HUES48 (cell line): ENCODE measurements around the gene AGAP1.

Source experiments
- H3K27ac ChIP-seq: one replicate; pipeline ENCODE4 v1.7.0; 2013; ENCODE audit warnings: low read depth, low read length, inconsistent platforms
- H3K27me3 ChIP-seq: 2 replicates; pipeline ENCODE4 v1.6.1; 2013; ENCODE audit warnings: mild to moderate bottlenecking, low read length; ENCODE audit not compliant: control insufficient read depth, insufficient read depth
- H3K36me3 ChIP-seq: 2 replicates; pipeline ENCODE4 v1.6.1; 2013; ENCODE audit warnings: low read length; ENCODE audit not compliant: control insufficient read depth, insufficient read depth
- H3K4me1 ChIP-seq: 2 replicates; pipeline ENCODE4 v1.6.1; 2013; ENCODE audit warnings: mild to moderate bottlenecking, low read length; ENCODE audit not compliant: control insufficient read depth, insufficient read depth
- H3K4me3 ChIP-seq: 2 replicates; pipeline ENCODE4 v1.5.1; 2013; ENCODE audit warnings: mild to moderate bottlenecking, low read depth, low read length
- H3K9ac ChIP-seq: 2 replicates; pipeline ENCODE4 v1.6.1; 2013; ENCODE audit warnings: mild to moderate bottlenecking, low read depth, low read length, moderate library complexity
- H3K9me3 ChIP-seq: 2 replicates; pipeline ENCODE4 v1.6.1; 2013; ENCODE audit warnings: low read length; ENCODE audit not compliant: control insufficient read depth, insufficient read depth

The AGAP1 gene

GRCh38 chr2:235893129-235893698, 399.4 kb downstream of the AGAP1 start:
- Histone ChIP-seq H3K9me3 (no peaks in the 10 kb centered on the region), H3K9ac (no peak overlapping the region), H3K4me3 (no peak overlapping the region), H3K27ac (no peak overlapping the region), H3K4me1 (no peaks in the 10 kb centered on the region), H3K27me3 (no peaks in the 10 kb centered on the region), H3K36me3 (no peaks in the 10 kb centered on the region; the same call in 1 of the 2 replicates)

DNA sequence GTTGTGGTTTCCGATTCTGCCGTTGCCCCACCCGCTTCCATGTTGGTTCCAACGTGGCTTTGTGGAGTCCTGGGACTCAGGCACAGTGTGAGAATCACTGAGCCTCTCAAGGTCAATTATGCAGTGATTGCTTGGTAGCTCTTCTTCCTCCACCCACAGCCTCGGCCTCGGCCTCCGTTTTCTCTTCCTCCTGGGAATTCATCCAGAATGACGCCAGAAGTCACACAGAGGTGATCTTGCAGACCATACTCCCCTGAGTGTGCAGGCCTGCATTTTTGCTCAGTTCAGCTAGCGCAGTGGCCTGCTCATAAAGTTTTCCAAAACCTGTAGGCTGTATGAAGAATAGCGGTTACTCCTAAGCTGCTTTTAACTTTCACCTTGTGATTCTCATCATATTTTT, 401.0 kb downstream of the AGAP1 start:
- Histone ChIP-seq H3K27ac (no peak overlapping the region), H3K4me3 (no peak overlapping the region), H3K27me3 (no peaks in the 10 kb centered on the region), H3K4me1 (no peaks in the 10 kb centered on the region), H3K9me3 (no peaks in the 10 kb centered on the region), H3K9ac (no peak overlapping the region), H3K36me3 (no peaks in the 10 kb centered on the region; the same call in 1 of the 2 replicates)

DNA sequence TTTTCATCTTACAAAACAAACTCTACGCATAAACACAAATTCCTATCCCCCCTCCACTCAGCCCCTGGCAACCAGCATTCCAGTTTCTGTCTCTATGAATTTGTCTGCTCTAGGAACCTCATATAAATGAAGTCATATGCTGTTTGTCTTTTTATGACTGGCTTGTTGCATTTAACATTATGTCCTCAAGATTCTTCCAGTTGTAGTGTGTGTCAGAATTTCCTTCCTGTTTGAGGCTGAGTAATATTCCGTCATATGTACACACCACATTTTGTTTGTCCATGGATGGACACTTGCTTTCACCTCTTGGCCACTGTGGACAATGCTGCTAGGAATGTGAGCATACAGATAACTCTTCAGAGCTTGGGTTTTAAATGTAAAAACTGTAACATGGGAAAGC, 402.2 kb downstream of the AGAP1 start:
- Histone ChIP-seq H3K27ac (no peak overlapping the region), H3K4me3 (no peak overlapping the region), H3K9me3 (no peaks in the 10 kb centered on the region), H3K4me1 (no peaks in the 10 kb centered on the region), H3K36me3 (no peaks in the 10 kb centered on the region; the same call in 1 of the 2 replicates), H3K9ac (no peak overlapping the region), H3K27me3 (no peaks in the 10 kb centered on the region)

DNA sequence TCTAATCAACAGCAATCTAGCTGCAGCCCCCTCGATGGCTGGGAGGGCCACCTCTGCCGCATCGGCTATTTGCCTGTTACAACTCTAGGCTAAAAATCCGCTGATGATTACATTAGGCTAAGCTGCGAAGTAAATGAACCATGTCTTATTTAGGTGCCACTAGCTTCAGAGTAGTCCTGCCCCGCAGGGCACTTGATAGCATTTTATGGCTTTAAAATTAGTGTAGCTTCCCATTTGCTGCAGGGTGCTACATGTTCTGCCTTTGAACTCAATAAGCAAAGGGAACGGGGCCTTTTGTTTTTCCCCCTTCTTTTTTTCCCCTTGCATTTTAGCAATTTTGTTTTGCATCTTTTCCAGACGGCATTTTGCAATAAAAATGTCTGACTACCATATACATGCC, 404.1 kb downstream of the AGAP1 start:
- no peaks in the 10 kb centered on the region for H3K4me1 ChIP-seq
- no peaks in the 10 kb centered on the region; the same call in 1 of the 2 replicates for H3K36me3 ChIP-seq
- no peak overlapping the region for H3K9ac ChIP-seq

DNA sequence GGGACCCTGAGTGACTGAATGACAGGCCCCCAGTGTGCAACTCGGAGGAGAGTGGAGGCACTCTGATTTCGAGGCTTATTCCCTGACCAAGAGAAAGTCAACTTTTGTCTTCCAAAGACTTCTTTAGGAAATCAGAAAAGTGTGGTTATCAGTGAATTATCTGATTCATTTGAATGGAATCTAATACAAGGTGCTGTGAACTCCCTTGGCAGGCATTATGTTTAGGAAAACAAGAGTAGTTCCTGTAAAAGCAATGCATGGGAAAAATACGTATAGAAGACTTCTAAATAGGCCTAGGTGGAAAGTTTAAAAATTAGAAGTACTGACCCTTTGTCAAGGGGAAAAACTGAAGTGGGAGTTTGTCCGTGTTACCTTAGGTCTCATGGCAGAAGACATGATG, 404.9 kb downstream of the AGAP1 start:
- no peaks in the 10 kb centered on the region for H3K27me3 ChIP-seq

More for the DNA sequence above, 404.1 kb downstream of the AGAP1 start:
- Histone ChIP-seq H3K4me3 (no peak overlapping the region), H3K27ac (no peak overlapping the region), H3K27me3 (no peaks in the 10 kb centered on the region), H3K9me3 (no peaks in the 10 kb centered on the region)

DNA sequence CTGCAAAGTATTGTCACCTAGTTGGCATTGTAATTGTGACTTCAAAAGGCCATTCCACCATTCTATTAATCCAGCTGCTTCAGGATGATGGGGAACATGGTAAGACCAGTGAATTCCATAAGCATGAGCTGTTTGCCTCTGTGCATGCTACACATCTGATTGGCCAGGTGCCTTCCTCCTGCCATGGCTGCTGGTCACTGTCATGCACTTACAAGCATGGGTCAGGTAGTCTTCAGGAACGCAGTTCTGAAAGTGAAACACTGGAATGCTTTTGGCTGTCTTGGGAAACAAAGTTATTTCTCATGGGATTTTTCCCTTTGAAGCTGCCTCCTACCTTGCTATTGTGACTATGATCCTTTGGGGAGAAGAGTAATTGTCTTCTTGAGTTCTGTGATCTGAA, 406.8 kb downstream of the AGAP1 start:
- peaks cover 16% of the 10 kb centered on the region for H3K4me1 ChIP-seq
- H3K9me3 ChIP-seq, result no peaks in the 10 kb centered on the region
- H3K36me3 ChIP-seq, result no peaks in the 10 kb centered on the region
- no peak overlapping the region for H3K9ac ChIP-seq
- no peaks in the 10 kb centered on the region for H3K27me3 ChIP-seq
- no peak overlapping the region for H3K4me3 ChIP-seq
- no peak overlapping the region for H3K27ac ChIP-seq

More for the DNA sequence above, 404.9 kb downstream of the AGAP1 start:
- H3K9ac ChIP-seq, result no peak overlapping the region
- H3K4me1 ChIP-seq, result peaks cover 6% of the 10 kb centered on the region; the same call in 1 of the 2 replicates
- no peak overlapping the region for H3K4me3 ChIP-seq
- no peaks in the 10 kb centered on the region; the same call in 1 of the 2 replicates for H3K36me3 ChIP-seq
- H3K9me3 ChIP-seq, result no peaks in the 10 kb centered on the region
- no peak overlapping the region for H3K27ac ChIP-seq

DNA sequence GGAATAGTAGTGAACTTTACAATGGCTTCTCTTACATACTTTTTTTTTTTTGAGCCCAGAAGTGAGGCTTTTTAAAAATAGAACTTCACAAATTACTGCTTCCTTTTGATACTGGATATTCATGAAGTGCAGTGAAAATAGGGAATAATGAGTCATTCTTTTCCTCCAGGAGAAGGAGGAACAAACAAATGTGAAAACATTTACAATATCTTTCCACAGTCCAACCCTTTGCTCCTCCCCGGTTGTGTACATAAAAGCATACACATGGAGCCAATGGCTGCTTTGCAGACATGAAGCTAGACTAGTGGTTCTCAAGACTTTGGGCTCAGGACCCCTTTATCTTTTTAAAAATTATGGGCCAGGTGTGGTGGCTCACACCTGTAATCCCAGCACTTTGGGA, 407.4 kb downstream of the AGAP1 start:
- no peak overlapping the region for H3K4me3 ChIP-seq
- H3K27ac ChIP-seq, result no peak overlapping the region
- H3K36me3 ChIP-seq, result no peaks in the 10 kb centered on the region
- no peaks in the 10 kb centered on the region for H3K9me3 ChIP-seq
- peaks cover 16% of the 10 kb centered on the region for H3K4me1 ChIP-seq
- no peaks in the 10 kb centered on the region for H3K27me3 ChIP-seq
- H3K9ac ChIP-seq, result no peak overlapping the region

GRCh38 chr2:235903782-235904584, 410.1 kb downstream of the AGAP1 start:
- Histone ChIP-seq H3K27me3 (no peaks in the 10 kb centered on the region), H3K9ac (no peak overlapping the region), H3K36me3 (peaks cover 4% of the 10 kb centered on the region; the same call in 1 of the 2 replicates), H3K27ac (peak overlapping the region; percentile 20), H3K4me3 (no peak overlapping the region), H3K9me3 (no peaks in the 10 kb centered on the region), H3K4me1 (peaks cover 16% of the 10 kb centered on the region)

DNA sequence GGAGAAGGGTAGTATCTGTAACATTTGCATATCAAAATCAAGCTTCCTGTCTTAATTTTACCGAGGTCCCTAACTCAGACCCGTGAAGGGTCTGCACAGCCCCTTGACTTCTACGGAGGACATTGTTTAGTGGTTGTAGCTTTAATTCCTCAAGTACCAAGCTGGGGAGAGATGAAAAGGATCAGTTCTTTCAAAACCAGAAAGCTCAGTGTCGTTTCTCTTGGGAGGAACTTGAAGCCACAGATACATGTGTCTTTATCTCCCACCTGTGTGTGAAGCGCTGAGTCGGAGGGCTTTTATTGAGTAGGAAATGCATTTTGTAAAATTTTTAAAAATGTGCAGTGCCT, 410.7 kb downstream of the AGAP1 start:
- no peak overlapping the region for H3K9ac ChIP-seq
- no peaks in the 10 kb centered on the region for H3K9me3 ChIP-seq

GRCh38 chr2:235908826-235909225, 415.0 kb downstream of the AGAP1 start:
- H3K36me3 ChIP-seq, result peaks cover 5% of the 10 kb centered on the region; the same call in 1 of the 2 replicates

More for the DNA sequence above, 410.7 kb downstream of the AGAP1 start:
- Histone ChIP-seq H3K27ac (no peak overlapping the region), H3K36me3 (peaks cover 5% of the 10 kb centered on the region; the same call in 1 of the 2 replicates), H3K4me1 (peaks cover 16% of the 10 kb centered on the region), H3K4me3 (no peak overlapping the region), H3K27me3 (no peaks in the 10 kb centered on the region)

GRCh38 chr2:235909358-235909757, 415.5 kb downstream of the AGAP1 start:
- no peak overlapping the region for H3K9ac ChIP-seq
- H3K4me1 ChIP-seq, result peaks cover 4% of the 10 kb centered on the region
- peaks cover 5% of the 10 kb centered on the region; the same call in 1 of the 2 replicates for H3K36me3 ChIP-seq
- no peak overlapping the region for H3K27ac ChIP-seq
- no peaks in the 10 kb centered on the region for H3K27me3 ChIP-seq
- no peak overlapping the region for H3K4me3 ChIP-seq
- no peaks in the 10 kb centered on the region for H3K9me3 ChIP-seq

More at GRCh38 chr2:235908826-235909225, 415.0 kb downstream of the AGAP1 start:
- Histone ChIP-seq H3K4me1 (peaks cover 9% of the 10 kb centered on the region), H3K27me3 (no peaks in the 10 kb centered on the region), H3K27ac (no peak overlapping the region), H3K4me3 (no peak overlapping the region), H3K9ac (no peak overlapping the region), H3K9me3 (no peaks in the 10 kb centered on the region)
